IMR-90 (cell line): ENCODE data around the gene ARL4A.

Source experiments
- CEBPB ChIP-seq: IDR thresholded peaks from 2 replicates; pipeline ENCODE4 v1.6.1; 2012; ENCODE audit warnings: low read depth, low read length, improper control_type of control experiment
- FOS ChIP-seq: fragments of 150-350 bp; IDR thresholded peaks from 2 replicates; pipeline ENCODE4 v1.6.1; 2016; ENCODE audit warnings: low read depth, low read length
- NFE2L2 ChIP-seq: fragments of 150-350 bp; IDR thresholded peaks from 2 replicates; pipeline ENCODE4 v1.6.1; 2016; ENCODE audit warnings: low read depth, mild to moderate bottlenecking, low read length
- POLR2A ChIP-seq: IDR thresholded peaks from 2 replicates; pipeline ENCODE4 v1.6.1; 2012; ENCODE audit warnings: mild to moderate bottlenecking, low read depth, low read length
- RFX5 ChIP-seq: IDR thresholded peaks from 2 replicates; pipeline ENCODE4 v1.8.0; 2012; ENCODE audit warnings: low read depth, mild to moderate bottlenecking, low read length, moderate library complexity
- TF ChIP-seq, protein P1 (sequence below): conservative IDR thresholded peaks from 2 replicates; pipeline ENCODE4 v1.5.1; 2012; ENCODE audit warnings: mild to moderate bottlenecking, low read depth, low read length, improper control_type of control experiment
- TF ChIP-seq, protein P2 (sequence below): fragments of 150-350 bp; IDR thresholded peaks from 2 replicates; pipeline ENCODE4 v1.6.1; 2016; ENCODE audit warnings: low read depth, mild to moderate bottlenecking, low read length, moderate library complexity, borderline replicate concordance

DNA sequence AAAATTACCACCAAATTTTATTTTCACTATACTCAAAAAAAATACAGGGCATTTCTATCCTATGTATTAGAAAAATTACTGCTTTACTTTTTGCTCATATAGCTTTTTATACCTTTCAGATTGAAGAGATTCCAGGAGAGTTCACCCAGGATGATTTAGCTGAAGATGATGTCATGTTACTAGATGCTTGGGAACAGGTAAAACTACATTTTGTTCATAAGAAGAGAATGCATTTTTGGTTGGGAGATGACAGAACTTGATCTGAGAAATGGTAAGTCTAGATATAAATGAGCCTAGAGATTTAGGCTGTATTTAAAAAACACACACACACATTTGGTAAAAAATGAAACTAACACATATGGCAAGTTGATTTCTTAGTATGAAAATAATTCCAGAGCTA lies 38.1 kb upstream of the ARL4A start:
- TF ChIP-seq, protein P1, sequence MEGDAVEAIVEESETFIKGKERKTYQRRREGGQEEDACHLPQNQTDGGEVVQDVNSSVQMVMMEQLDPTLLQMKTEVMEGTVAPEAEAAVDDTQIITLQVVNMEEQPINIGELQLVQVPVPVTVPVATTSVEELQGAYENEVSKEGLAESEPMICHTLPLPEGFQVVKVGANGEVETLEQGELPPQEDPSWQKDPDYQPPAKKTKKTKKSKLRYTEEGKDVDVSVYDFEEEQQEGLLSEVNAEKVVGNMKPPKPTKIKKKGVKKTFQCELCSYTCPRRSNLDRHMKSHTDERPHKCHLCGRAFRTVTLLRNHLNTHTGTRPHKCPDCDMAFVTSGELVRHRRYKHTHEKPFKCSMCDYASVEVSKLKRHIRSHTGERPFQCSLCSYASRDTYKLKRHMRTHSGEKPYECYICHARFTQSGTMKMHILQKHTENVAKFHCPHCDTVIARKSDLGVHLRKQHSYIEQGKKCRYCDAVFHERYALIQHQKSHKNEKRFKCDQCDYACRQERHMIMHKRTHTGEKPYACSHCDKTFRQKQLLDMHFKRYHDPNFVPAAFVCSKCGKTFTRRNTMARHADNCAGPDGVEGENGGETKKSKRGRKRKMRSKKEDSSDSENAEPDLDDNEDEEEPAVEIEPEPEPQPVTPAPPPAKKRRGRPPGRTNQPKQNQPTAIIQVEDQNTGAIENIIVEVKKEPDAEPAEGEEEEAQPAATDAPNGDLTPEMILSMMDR: no peak
- no peak for TF ChIP-seq CEBPB
- no peak for TF ChIP-seq NFE2L2
- no peak for TF ChIP-seq RFX5
- no peak for TF ChIP-seq POLR2A
- TF ChIP-seq FOS: no peak
- TF ChIP-seq, protein P2, sequence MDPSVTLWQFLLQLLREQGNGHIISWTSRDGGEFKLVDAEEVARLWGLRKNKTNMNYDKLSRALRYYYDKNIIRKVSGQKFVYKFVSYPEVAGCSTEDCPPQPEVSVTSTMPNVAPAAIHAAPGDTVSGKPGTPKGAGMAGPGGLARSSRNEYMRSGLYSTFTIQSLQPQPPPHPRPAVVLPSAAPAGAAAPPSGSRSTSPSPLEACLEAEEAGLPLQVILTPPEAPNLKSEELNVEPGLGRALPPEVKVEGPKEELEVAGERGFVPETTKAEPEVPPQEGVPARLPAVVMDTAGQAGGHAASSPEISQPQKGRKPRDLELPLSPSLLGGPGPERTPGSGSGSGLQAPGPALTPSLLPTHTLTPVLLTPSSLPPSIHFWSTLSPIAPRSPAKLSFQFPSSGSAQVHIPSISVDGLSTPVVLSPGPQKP: no peak
